Esophagus squamous epithelium (tissue), 4 donors: ENCODE measurements around the gene ANKRD52.
A peak's percentile ranks its signal among the peaks of the same experiment; 100 is the strongest.

Experiments used
- POLR2A ChIP-seq, 4 donors: fragments of 450-650 bp; IDR thresholded peaks; one replicate each; pipeline ENCODE4 v1.6.1; 2017; ENCODE audit warnings: antibody characterized with exemption in 4 of 4, mild to moderate bottlenecking in 4 of 4, moderate library complexity in 3 of 4
- TF ChIP-seq, protein P1 (sequence below), 6 experiments: fragments of 450-650 bp in 4 of 6; fragments of 200-600 bp in 2 of 6; sonication (generic) in 2 of 6; IDR thresholded peaks; one replicate each; pipeline ENCODE4 v1.5.1; 2016 to 2019; ENCODE audit warnings: antibody characterized with exemption in 6 of 6, mild to moderate bottlenecking in 4 of 6, moderate library complexity in 4 of 6

DNA sequence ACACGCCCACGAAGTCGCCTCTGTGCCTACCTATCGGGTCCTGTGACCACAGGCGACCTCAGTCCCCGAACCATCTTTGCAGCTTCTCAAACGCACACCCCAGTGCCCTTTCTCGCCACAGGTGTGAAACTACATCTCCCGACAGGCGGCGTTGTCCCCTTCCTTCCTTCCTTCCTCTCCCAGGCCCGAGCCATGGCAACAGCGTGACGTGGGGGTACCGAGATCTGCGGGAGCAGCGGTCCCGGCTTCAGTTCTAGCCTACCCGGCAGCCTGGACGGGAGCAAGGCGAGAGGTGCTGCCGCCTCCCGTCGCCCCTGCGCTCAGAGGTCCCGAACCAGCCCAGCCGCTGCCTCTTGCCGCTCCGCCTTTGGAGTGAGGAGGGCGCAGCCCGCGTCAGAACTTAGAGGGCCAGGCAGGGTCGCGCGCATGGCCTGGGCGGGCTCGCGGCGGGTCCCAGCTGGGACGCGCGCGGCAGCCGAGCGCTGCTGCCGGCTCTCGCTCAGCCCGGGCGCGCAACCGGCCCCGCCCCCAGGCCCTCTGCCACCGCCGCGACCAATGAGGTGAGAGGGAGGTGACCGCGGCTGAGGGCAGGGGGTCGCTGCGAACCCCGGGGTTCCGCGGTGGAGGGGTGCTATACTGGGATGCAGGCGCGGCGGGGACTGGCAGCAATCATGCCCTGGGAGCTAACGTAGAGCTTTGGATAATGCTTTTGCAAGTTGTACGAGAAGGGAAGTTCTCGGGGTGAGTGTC is 8.7 kb upstream of the ANKRD52 start, which contains the start of gene COQ10A:
- TF ChIP-seq, protein P1, sequence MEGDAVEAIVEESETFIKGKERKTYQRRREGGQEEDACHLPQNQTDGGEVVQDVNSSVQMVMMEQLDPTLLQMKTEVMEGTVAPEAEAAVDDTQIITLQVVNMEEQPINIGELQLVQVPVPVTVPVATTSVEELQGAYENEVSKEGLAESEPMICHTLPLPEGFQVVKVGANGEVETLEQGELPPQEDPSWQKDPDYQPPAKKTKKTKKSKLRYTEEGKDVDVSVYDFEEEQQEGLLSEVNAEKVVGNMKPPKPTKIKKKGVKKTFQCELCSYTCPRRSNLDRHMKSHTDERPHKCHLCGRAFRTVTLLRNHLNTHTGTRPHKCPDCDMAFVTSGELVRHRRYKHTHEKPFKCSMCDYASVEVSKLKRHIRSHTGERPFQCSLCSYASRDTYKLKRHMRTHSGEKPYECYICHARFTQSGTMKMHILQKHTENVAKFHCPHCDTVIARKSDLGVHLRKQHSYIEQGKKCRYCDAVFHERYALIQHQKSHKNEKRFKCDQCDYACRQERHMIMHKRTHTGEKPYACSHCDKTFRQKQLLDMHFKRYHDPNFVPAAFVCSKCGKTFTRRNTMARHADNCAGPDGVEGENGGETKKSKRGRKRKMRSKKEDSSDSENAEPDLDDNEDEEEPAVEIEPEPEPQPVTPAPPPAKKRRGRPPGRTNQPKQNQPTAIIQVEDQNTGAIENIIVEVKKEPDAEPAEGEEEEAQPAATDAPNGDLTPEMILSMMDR (IDR thresholded peaks at IDR 0.05), result peak; percentile 37 to 77 (median 74)
- TF ChIP-seq POLR2A (IDR thresholded peaks at IDR 0.05), result peak in 2 of 4 donors; percentile 86 to 89
